ENCODE data around the gene MRAS. TPM values are rescaled to one million over a fixed set of nuclear protein-coding genes. Genes with fewer than 3 reads are reported as not detected.
"Not testable (repeated sequence)": the region's sequence is repeated elsewhere in the genome, so short reads cannot be mapped to it uniquely, and the experiment has no call there.

The MRAS gene
- polyA plus RNA-seq, 1 donor: 6.3 TPM

DNA sequence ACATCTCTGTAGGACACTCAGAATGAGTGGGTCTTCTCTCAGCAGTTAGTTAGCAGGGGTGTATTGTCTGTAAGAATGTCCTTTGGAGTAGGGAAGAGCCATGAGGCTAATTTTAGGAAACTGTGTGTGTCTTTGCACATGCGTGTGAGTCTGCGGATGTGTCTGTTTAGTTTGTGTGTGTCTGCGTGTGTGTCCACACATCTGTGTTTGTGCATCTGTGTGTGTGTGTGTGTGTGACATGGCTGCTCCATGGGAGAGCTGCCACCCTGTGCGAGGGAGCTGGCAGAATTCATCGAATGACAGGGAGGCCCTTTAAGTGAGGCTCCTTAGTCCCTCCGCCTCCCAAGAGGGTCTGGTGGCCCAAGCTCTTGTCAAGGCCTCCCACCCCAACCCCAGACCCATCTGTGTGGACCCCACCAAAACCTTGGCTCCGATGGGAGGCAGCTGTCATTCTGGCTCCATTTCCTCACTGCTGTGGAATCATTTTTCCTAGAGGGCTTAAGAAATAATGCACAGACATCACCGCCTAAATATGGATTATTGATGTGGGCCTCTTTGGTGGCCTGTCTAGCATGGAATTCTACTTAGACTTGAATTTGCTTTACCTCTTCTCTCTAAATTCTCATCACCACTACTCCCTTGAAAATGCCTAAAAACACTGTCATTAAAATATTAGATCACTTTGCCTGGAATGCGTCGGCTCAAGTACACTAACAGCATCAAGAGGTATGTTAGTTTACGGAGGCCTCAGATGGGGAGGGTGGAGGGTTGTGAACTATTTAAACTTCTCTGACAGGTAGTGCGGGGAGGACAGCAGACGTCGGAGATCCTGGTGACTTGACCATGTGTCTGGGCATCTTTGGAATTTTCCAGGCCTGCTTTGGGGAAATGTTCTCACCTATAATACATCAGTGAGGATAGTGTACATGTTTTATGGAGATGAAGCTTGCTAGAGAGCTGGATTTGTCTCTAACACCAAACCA is 95.4 kb downstream of the MRAS start:
- no peak overlapping the region for H3K27ac ChIP-seq (ENCODE audit: low read length)
- H3K4me1 ChIP-seq (ENCODE audit: control insufficient read depth, insufficient read depth, low read length): peaks cover 14% of the 10 kb centered on the region
- H3K4me3 ChIP-seq (ENCODE audit: low read length): no peak overlapping the region
- no peaks in the 10 kb centered on the region for H3K36me3 ChIP-seq (ENCODE audit: control insufficient read depth, insufficient read depth, low read length)
- no peak for DNase-seq
- H3K9me3 ChIP-seq (ENCODE audit: control insufficient read depth, low read depth, low read length): no peaks in the 10 kb centered on the region
- WGBS (ENCODE audit: insufficient coverage, low lambda C conversion rate): no CpG with 5 or more reads among the region's 14 CpGs
- H3K27me3 ChIP-seq (ENCODE audit: control insufficient read depth, insufficient read depth, low read length): peaks cover 5% of the 10 kb centered on the region

DNA sequence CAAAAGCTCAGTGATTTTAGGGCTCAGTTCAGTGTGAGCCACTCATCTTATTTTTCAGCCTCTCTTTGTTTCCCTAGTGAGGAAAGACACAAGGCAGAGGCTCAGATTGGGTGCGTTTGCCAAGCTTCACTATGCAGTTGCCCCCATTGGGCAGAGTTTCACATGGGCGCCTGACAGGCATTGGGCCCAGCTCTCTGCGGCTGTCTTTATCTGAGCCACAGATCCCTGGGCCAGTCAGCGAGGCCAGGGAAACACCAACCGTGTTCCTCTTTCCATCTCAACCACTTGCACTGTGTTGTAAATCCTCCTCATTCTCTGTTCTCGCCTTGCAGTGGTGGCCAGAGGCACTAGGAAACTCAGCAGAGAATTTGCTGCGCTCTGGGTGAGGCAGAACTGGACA is 96.9 kb downstream of the MRAS start:
- peaks cover 14% of the 10 kb centered on the region for H3K4me1 ChIP-seq (ENCODE audit: control insufficient read depth, insufficient read depth, low read length)
- no peak overlapping the region for H3K27ac ChIP-seq (ENCODE audit: low read length)
- DNase-seq: no peak
- H3K36me3 ChIP-seq (ENCODE audit: control insufficient read depth, insufficient read depth, low read length): no peaks in the 10 kb centered on the region
- no CpG with 5 or more reads among the region's 7 CpGs for WGBS (ENCODE audit: insufficient coverage, low lambda C conversion rate)
- no peak overlapping the region for H3K4me3 ChIP-seq (ENCODE audit: low read length)
- H3K9me3 ChIP-seq (ENCODE audit: control insufficient read depth, low read depth, low read length): no peaks in the 10 kb centered on the region
- no peaks in the 10 kb centered on the region for H3K27me3 ChIP-seq (ENCODE audit: control insufficient read depth, insufficient read depth, low read length)

DNA sequence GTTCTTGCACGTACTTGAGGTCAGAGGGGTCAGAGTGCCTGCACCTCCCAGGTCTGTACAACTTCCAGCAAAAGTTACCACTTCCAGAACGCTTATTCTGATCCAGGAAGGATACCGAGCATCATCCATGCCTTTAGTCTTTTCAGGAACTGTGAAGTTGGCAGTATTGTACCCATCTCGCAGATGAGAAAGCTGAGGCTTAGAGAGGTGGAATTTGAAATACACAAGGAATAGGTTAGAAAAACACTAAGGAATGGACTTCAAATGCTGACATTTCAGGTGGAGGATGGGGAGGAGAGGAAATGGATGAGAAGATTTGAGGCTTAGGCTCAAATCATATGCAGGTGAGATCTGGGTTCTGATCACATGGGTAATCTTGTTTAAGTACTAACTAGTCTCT is 97.3 kb downstream of the MRAS start:
- H3K9me3 ChIP-seq (ENCODE audit: control insufficient read depth, low read depth, low read length): no peaks in the 10 kb centered on the region
- H3K27ac ChIP-seq (ENCODE audit: low read length): no peak overlapping the region
- WGBS (ENCODE audit: insufficient coverage, low lambda C conversion rate): no CpG with 5 or more reads among the region's 4 CpGs
- no peak for DNase-seq
- no peaks in the 10 kb centered on the region for H3K27me3 ChIP-seq (ENCODE audit: control insufficient read depth, insufficient read depth, low read length)
- no peak overlapping the region for H3K4me3 ChIP-seq (ENCODE audit: low read length)
- H3K36me3 ChIP-seq (ENCODE audit: control insufficient read depth, insufficient read depth, low read length): no peaks in the 10 kb centered on the region
- H3K4me1 ChIP-seq (ENCODE audit: control insufficient read depth, insufficient read depth, low read length): peaks cover 14% of the 10 kb centered on the region

DNA sequence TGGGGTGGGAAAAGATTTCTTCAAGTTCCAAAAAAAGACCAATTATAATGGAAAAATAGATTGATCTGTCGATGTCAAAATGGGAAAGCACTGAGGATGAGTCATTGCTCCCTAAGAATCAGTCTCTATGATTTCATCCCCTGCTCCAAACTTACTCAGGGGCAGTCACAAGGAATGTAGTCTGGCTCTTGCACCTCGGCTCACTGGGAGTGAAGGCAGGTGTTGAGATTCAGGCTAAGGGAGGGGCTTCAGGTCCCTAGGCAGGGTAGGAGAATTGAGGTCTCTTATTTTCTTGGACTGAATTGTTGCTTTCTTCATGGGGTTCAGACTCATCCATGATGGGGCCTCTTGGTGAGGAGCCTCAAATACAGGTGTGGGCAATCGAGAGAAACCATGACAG is 100.3 kb downstream of the MRAS start:
- H3K4me3 ChIP-seq (ENCODE audit: low read length): no peak overlapping the region
- H3K4me1 ChIP-seq (ENCODE audit: control insufficient read depth, insufficient read depth, low read length): peaks cover 3% of the 10 kb centered on the region
- no peak for DNase-seq
- H3K27me3 ChIP-seq (ENCODE audit: control insufficient read depth, insufficient read depth, low read length): no peaks in the 10 kb centered on the region
- no peaks in the 10 kb centered on the region for H3K36me3 ChIP-seq (ENCODE audit: control insufficient read depth, insufficient read depth, low read length)
- peaks cover 6% of the 10 kb centered on the region for H3K9me3 ChIP-seq (ENCODE audit: control insufficient read depth, low read depth, low read length)
- no peak overlapping the region for H3K27ac ChIP-seq (ENCODE audit: low read length)
- WGBS (ENCODE audit: insufficient coverage, low lambda C conversion rate): 100% methylated on average over 1 of the region's 3 CpGs

DNA sequence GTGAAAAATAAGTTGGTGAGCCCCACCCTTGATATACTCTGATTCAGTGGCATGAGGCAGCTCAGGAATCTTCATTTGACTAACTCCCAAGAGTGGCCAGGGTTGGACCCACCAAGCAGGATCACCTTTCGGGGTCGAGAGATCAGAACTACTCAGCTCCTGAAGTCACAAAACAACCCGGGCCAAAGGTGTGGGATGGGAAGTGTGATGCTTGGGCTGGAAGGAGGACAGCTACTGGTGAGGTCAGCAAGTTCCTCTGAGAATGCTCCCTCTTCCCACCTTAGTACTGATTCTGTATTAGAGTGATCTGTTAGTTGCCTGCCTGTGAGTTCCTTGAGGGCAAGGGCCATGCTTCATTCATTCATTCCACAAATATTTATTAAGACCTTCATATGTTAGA is 101.1 kb downstream of the MRAS start:
- Histone ChIP-seq H3K9me3 (ENCODE audit: control insufficient read depth, low read depth, low read length) (peaks cover 6% of the 10 kb centered on the region), H3K4me3 (ENCODE audit: low read length) (no peak overlapping the region), H3K36me3 (ENCODE audit: control insufficient read depth, insufficient read depth, low read length) (no peaks in the 10 kb centered on the region), H3K27ac (ENCODE audit: low read length) (no peak overlapping the region), H3K27me3 (ENCODE audit: control insufficient read depth, insufficient read depth, low read length) (no peaks in the 10 kb centered on the region), H3K4me1 (ENCODE audit: control insufficient read depth, insufficient read depth, low read length) (no peaks in the 10 kb centered on the region)
- DNase-seq: no peak
- no CpG with 5 or more reads among the region's 3 CpGs for WGBS (ENCODE audit: insufficient coverage, low lambda C conversion rate)

DNA sequence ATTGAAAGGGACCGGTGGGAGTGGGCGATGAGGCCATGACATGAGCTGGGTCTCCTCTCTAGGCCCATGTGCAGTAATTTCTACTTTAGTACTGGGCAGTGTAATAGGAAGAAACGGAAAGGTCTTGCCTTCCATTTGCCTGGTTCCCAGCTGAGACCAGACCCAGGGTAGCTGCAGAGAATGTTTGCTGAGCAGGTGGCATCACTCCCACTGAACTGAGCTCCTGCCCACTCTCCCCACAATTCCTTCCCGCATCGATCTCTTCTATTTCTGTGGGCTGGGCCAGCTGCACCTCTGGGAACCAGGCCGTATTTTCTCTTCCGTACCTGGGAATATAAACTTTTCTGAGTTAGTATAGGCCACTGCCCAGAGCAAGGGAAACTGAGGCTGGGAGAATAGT is 101.8 kb downstream of the MRAS start:
- no peaks in the 10 kb centered on the region for H3K27me3 ChIP-seq (ENCODE audit: control insufficient read depth, insufficient read depth, low read length)
- H3K36me3 ChIP-seq (ENCODE audit: control insufficient read depth, insufficient read depth, low read length): no peaks in the 10 kb centered on the region
- WGBS (ENCODE audit: insufficient coverage, low lambda C conversion rate): no CpG with 5 or more reads among the region's 7 CpGs
- H3K4me3 ChIP-seq (ENCODE audit: low read length): no peak overlapping the region
- peaks cover 6% of the 10 kb centered on the region for H3K9me3 ChIP-seq (ENCODE audit: control insufficient read depth, low read depth, low read length)
- no peak for DNase-seq
- no peak overlapping the region for H3K27ac ChIP-seq (ENCODE audit: low read length)
- H3K4me1 ChIP-seq (ENCODE audit: control insufficient read depth, insufficient read depth, low read length): no peaks in the 10 kb centered on the region

DNA sequence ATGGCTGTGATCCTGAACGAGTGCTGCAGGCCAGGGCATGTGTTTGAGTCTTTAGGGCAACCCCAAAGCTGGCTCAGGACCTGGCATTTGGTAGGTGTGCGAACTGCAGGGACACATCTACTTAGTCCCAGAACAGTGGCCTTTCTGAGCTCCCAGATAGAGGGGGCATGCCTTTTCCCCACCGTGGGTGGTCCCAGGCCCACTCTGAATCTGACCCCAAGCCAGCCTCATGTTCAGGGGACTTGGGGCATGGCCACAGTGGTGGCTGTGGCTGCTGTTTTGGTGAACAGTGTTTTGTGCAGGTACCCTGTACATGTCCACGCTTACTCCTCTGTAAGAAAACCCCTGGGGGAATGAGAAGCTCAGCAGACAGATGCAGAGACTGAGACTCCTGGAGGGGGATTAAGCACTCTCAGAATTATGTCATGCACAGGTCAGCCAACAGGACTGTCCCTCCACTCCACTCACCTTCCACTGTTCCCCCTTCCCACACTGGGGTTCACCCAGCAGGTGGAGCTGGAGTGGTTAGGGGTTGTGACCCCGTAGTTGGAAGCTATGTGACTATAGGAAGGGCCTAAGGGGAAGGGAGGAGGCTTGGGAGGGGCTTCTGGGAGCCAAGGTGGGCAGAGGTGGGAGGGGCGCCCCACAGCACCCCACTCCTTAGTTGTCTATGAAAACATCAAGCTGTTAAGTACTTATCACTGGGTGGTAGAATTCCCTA is 102.5 kb downstream of the MRAS start:
- no peaks in the 10 kb centered on the region for H3K27me3 ChIP-seq (ENCODE audit: control insufficient read depth, insufficient read depth, low read length)
- no peaks in the 10 kb centered on the region for H3K4me1 ChIP-seq (ENCODE audit: control insufficient read depth, insufficient read depth, low read length)
- no peaks in the 10 kb centered on the region for H3K36me3 ChIP-seq (ENCODE audit: control insufficient read depth, insufficient read depth, low read length)
- no peak overlapping the region for H3K27ac ChIP-seq (ENCODE audit: low read length)
- peaks cover 6% of the 10 kb centered on the region for H3K9me3 ChIP-seq (ENCODE audit: control insufficient read depth, low read depth, low read length)
- no peak for DNase-seq
- no peak overlapping the region for H3K4me3 ChIP-seq (ENCODE audit: low read length)
- WGBS (ENCODE audit: insufficient coverage, low lambda C conversion rate): no CpG with 5 or more reads among the region's 6 CpGs

DNA sequence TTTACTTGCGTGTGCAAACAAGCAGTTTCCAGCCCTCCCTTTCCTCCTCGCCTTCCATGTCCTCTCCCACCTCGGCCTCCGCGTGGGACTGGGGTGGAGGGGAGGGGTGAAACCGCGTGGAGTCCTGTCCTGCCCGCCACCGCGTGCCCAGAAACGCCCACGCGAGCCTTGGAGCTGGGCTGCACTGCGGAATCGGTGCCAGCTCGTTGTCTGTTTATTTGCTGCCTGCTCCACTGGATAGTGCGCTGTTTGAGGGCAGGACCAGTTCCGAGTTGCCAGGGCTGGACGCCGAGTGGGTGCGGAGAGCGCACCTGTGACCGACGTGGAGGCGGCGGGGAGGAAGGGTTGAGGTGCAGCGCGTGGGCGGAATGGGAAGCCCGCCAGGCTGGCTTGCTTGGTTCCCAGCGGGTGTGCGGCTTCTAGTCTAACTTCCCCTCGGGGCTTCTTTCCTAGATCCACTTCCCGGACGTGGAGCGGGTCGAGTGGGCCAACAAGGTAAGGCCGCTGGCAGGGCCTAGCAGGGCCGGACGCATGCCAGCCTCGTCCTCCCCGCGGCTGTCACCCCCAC is 103.3 kb downstream of the MRAS start:
- Histone ChIP-seq H3K9me3 (ENCODE audit: control insufficient read depth, low read depth, low read length) (peaks cover 6% of the 10 kb centered on the region), H3K27ac (ENCODE audit: low read length) (no peak overlapping the region), H3K4me3 (ENCODE audit: low read length) (no peak overlapping the region), H3K36me3 (ENCODE audit: control insufficient read depth, insufficient read depth, low read length) (no peaks in the 10 kb centered on the region), H3K4me1 (ENCODE audit: control insufficient read depth, insufficient read depth, low read length) (no peaks in the 10 kb centered on the region), H3K27me3 (ENCODE audit: control insufficient read depth, insufficient read depth, low read length) (no peaks in the 10 kb centered on the region)
- 100% methylated on average over 1 of the region's 43 CpGs for WGBS (ENCODE audit: insufficient coverage, low lambda C conversion rate)
- no peak for DNase-seq

DNA sequence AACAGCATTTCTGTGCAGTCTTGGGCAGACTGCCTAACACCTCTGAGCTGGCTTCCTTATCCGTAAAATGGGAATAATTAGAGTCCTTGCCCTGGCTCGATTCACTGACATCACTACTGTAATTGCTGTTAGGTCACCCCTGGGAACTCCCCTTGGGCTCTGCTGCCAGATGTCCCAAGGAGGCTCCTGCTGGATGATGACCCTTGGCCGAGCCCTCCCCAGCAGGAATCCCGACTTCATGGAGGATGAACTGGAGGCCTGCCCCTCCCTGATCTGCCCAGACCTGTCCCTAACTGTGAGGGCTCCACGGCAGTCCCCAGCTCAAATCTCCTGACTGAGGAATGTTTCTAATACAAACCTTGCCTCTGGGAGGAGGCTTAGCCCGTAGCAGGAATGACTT is 104.1 kb downstream of the MRAS start:
- DNase-seq: no peak
- Histone ChIP-seq H3K4me3 (ENCODE audit: low read length) (no peak overlapping the region), H3K4me1 (ENCODE audit: control insufficient read depth, insufficient read depth, low read length) (no peaks in the 10 kb centered on the region), H3K27me3 (ENCODE audit: control insufficient read depth, insufficient read depth, low read length) (no peaks in the 10 kb centered on the region), H3K27ac (ENCODE audit: low read length) (no peak overlapping the region), H3K9me3 (ENCODE audit: control insufficient read depth, low read depth, low read length) (peaks cover 6% of the 10 kb centered on the region), H3K36me3 (ENCODE audit: control insufficient read depth, insufficient read depth, low read length) (no peaks in the 10 kb centered on the region)
- no CpG with 5 or more reads among the region's 6 CpGs for WGBS (ENCODE audit: insufficient coverage, low lambda C conversion rate)

DNA sequence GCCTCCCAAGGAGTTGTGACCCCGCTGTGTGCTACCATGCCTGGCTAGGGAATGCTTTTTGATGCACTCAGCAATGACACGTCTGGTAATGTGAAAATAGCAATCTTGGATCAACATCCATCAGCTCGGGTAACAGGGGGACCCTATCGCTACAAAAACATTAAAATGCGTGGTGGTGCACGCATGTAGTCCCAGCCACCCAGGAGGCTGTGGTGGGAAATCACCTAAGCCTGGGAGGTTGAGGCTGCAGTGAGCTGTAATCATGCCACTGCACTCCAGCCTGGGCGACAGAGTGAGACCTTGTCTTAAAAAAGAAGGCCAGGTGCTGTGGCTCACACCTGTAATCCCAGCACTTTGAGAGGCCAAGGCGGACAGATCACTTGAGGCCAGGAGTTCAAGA is 105.6 kb downstream of the MRAS start:
- H3K36me3 ChIP-seq (ENCODE audit: control insufficient read depth, insufficient read depth, low read length); H3K4me1 ChIP-seq (ENCODE audit: control insufficient read depth, insufficient read depth, low read length); H3K9me3 ChIP-seq (ENCODE audit: control insufficient read depth, low read depth, low read length); H3K27ac ChIP-seq (ENCODE audit: low read length); H3K27me3 ChIP-seq (ENCODE audit: control insufficient read depth, insufficient read depth, low read length); DNase-seq; H3K4me3 ChIP-seq (ENCODE audit: low read length): not testable (repeated sequence)
- WGBS (ENCODE audit: insufficient coverage, low lambda C conversion rate): no CpG with 5 or more reads among the region's 8 CpGs

Measured in large intestine (tissue), 3 donors.